ENCODE results near the gene TPP2. TPM values are rescaled to one million over a fixed set of nuclear protein-coding genes. Genes with fewer than 3 reads are reported as not detected.
A peak's percentile ranks its signal among the peaks of the same experiment; 100 is the strongest.

Gene TPP2
- total and polyA plus RNA-seq, 2 experiments from 2014 or later, result 24.3 to 41.3 TPM

DNA sequence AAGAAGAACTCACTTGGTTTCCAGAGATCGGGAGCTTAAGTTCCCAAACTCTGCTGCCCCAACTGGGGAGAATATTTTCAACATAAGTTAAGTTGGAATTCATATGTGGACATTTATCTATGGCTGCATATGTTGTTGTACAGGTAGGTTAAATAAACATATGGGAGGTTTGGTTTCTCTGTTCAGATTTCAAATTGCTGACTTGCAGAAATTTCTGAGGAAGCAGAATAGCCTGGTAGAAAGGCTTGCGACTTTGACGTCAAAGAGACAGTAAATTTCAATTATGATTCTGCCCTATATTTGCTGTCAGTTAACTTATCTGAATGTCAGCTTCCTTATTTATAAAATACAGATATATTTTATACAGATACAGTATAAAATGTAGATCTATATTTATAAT lies 40.0 kb upstream of the TPP2 start:
- Histone ChIP-seq H4K20me1 (ENCODE audit: insufficient read depth) (no peaks in the 10 kb centered on the region), H3K4me3 (peak overlapping the region; percentile 45), H3K9ac (no peak overlapping the region), H3K27ac (no peak overlapping the region), H3K4me1 (ENCODE audit: insufficient read depth) (no peaks in the 10 kb centered on the region), H3K27me3 (replicated peaks; ENCODE audit: insufficient read depth) (no peaks in the 10 kb centered on the region), H3K36me3 (ENCODE audit: low read depth) (no peaks in the 10 kb centered on the region), H2AFZ (peak overlapping the region; percentile 35), H3K9me3 (ENCODE audit: low read depth) (no peaks in the 10 kb centered on the region), H3K79me2 (ENCODE audit: insufficient read depth) (no peaks in the 10 kb centered on the region), H3F3A (ENCODE audit: insufficient read depth) (no peaks in the 10 kb centered on the region), H3K9me2 (ENCODE audit: insufficient read depth) (no peaks in the 10 kb centered on the region), H3K4me2 (ENCODE audit: unreplicated experiment) (peak overlapping the region; percentile 43)
- TF ChIP-seq EZH2phosphoT487 (IDR thresholded peaks at IDR 0.05; ENCODE audit: insufficient read depth, low read depth) (no peak), EZH2 (IDR thresholded peaks at IDR 0.05; ENCODE audit: insufficient read depth, poor library complexity, severe bottlenecking) (no peak)
- in situ Hi-C loops (cut with MboI), result loop anchor here (25.0 kb wide), 1 partner anchor 1420 kb away; no protein-coding TSS in a partner anchor
- DNase-seq, result no peak
- WGBS, 2 experiments (ENCODE audit: low coverage in 1 of 2, low lambda C conversion rate in 2 of 2, missing lambda C conversion rate in 2 of 2), result 61 to 66% methylated on average over 3 of the region's 3 CpGs

DNA sequence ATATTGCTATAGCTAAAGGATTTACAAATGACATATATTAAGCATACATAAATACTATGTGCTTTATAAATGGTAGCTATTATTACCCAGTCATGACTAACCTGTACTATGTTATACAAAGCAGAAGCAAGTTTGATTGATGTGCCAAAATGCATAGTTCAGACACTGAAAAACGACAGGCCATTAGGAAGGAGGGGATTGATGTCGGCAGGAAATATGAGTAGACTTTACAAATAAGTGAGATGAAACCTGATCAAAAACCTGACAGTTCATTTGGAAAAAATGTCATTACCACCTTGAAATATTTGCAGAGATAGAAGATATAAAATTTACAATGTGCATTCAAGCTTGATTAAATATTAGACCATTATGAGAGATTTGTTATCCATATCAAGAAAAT lies 38.8 kb upstream of the TPP2 start:
- Histone ChIP-seq H3K9me3 (ENCODE audit: low read depth) (no peaks in the 10 kb centered on the region), H3K36me3 (ENCODE audit: low read depth) (no peaks in the 10 kb centered on the region), H3K4me3 (no peak overlapping the region), H3K79me2 (ENCODE audit: insufficient read depth) (no peaks in the 10 kb centered on the region), H3K27ac (no peak overlapping the region), H3K4me2 (ENCODE audit: unreplicated experiment) (no peak overlapping the region), H2AFZ (no peak overlapping the region), H3K9me2 (ENCODE audit: insufficient read depth) (no peaks in the 10 kb centered on the region), H3K27me3 (replicated peaks; ENCODE audit: insufficient read depth) (no peaks in the 10 kb centered on the region), H3K9ac (no peak overlapping the region), H4K20me1 (ENCODE audit: insufficient read depth) (no peaks in the 10 kb centered on the region), H3F3A (ENCODE audit: insufficient read depth) (no peaks in the 10 kb centered on the region), H3K4me1 (ENCODE audit: insufficient read depth) (no peaks in the 10 kb centered on the region)
- 16 to 20% methylated on average over 2 of the region's 2 CpGs for WGBS, 2 experiments (ENCODE audit: low coverage in 1 of 2, low lambda C conversion rate in 2 of 2, missing lambda C conversion rate in 2 of 2)
- TF ChIP-seq EZH2phosphoT487 (IDR thresholded peaks at IDR 0.05; ENCODE audit: insufficient read depth, low read depth) (no peak), EZH2 (IDR thresholded peaks at IDR 0.05; ENCODE audit: insufficient read depth, poor library complexity, severe bottlenecking) (no peak)
- no peak for DNase-seq
- in situ Hi-C loops (cut with MboI), result loop anchor here (25.0 kb wide), 1 partner anchor 1421 kb away; no protein-coding TSS in a partner anchor

DNA sequence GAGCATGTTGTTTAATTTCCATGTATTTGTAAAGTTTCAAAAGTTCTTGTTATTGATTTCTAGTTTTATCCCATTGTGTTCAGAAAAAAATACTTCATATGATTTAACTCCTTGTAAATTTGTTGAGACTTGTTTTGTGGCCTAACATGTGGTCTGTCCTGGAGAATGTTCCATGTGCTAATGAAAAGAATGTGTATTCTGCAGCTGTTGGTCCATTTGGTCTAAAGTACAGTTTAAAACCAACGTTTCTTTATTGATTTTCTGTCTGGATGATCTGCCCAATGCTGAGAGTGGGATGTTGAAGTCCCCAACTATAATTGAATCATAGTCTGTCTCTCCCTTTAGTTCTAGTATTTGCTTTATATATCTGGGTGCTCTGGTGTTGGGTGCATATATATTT lies 34.9 kb upstream of the TPP2 start:
- Histone ChIP-seq H3K4me1 (ENCODE audit: insufficient read depth) (no peaks in the 10 kb centered on the region), H3K9ac (no peak overlapping the region), H3F3A (ENCODE audit: insufficient read depth) (no peaks in the 10 kb centered on the region), H3K9me2 (ENCODE audit: insufficient read depth) (no peaks in the 10 kb centered on the region), H2AFZ (no peak overlapping the region), H3K4me2 (ENCODE audit: unreplicated experiment) (no peak overlapping the region), H3K27me3 (replicated peaks; ENCODE audit: insufficient read depth) (no peaks in the 10 kb centered on the region), H3K79me2 (ENCODE audit: insufficient read depth) (no peaks in the 10 kb centered on the region), H4K20me1 (ENCODE audit: insufficient read depth) (no peaks in the 10 kb centered on the region), H3K36me3 (ENCODE audit: low read depth) (no peaks in the 10 kb centered on the region), H3K27ac (no peak overlapping the region), H3K9me3 (ENCODE audit: low read depth) (no peaks in the 10 kb centered on the region), H3K4me3 (no peak overlapping the region)
- WGBS, 2 experiments (ENCODE audit: low coverage in 1 of 2, low lambda C conversion rate in 2 of 2, missing lambda C conversion rate in 2 of 2), result 0 to 5% methylated on average over 1 of the region's 1 CpG
- in situ Hi-C loops (cut with MboI), result loop anchor here (25.0 kb wide), 1 partner anchor 1425 kb away; no protein-coding TSS in a partner anchor
- TF ChIP-seq EZH2phosphoT487 (IDR thresholded peaks at IDR 0.05; ENCODE audit: insufficient read depth, low read depth) (no peak), EZH2 (IDR thresholded peaks at IDR 0.05; ENCODE audit: insufficient read depth, poor library complexity, severe bottlenecking) (no peak)
- DNase-seq, result no peak

DNA sequence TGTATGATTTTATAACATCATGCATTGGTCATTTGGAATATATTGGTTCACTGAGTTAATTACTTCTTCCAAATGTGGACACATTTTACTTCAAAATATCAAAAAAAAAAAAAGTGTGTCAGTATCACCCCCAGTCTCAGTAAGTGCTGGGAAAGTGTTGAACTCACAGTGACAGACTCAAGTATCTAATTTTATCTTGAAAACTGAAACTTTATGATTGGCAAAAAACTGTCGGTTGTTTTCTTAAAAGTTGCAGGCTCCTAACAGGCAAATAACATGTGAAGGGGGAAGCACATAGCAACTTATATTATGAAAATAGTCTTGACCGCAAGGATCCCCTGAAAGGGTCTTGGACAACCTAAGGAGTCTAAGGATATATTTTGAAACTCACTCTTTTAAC lies 33.5 kb upstream of the TPP2 start:
- Histone ChIP-seq H2AFZ (no peak overlapping the region), H3K9me2 (ENCODE audit: insufficient read depth) (no peaks in the 10 kb centered on the region), H3K4me2 (ENCODE audit: unreplicated experiment) (no peak overlapping the region), H3F3A (ENCODE audit: insufficient read depth) (no peaks in the 10 kb centered on the region), H3K9me3 (ENCODE audit: low read depth) (no peaks in the 10 kb centered on the region), H3K27ac (no peak overlapping the region), H3K79me2 (ENCODE audit: insufficient read depth) (no peaks in the 10 kb centered on the region), H3K9ac (no peak overlapping the region), H3K4me1 (ENCODE audit: insufficient read depth) (no peaks in the 10 kb centered on the region), H4K20me1 (ENCODE audit: insufficient read depth) (no peaks in the 10 kb centered on the region), H3K36me3 (ENCODE audit: low read depth) (no peaks in the 10 kb centered on the region), H3K27me3 (replicated peaks; ENCODE audit: insufficient read depth) (no peaks in the 10 kb centered on the region), H3K4me3 (no peak overlapping the region)
- 75 to 78% methylated on average over 2 of the region's 2 CpGs for WGBS, 2 experiments (ENCODE audit: low coverage in 1 of 2, low lambda C conversion rate in 2 of 2, missing lambda C conversion rate in 2 of 2)
- TF ChIP-seq EZH2phosphoT487 (IDR thresholded peaks at IDR 0.05; ENCODE audit: insufficient read depth, low read depth) (no peak), EZH2 (IDR thresholded peaks at IDR 0.05; ENCODE audit: insufficient read depth, poor library complexity, severe bottlenecking) (no peak)
- in situ Hi-C loops (cut with MboI), result loop anchor here (25.0 kb wide), 1 partner anchor 1426 kb away; no protein-coding TSS in a partner anchor
- DNase-seq, result no peak
